Activated T-cell treated with anti-CD3 and anti-CD28 coated beads for 4 hours (primary cell): ENCODE data around the gene CAPN5.

Source experiments
- DNase-seq: peaks from one replicate; pipeline ENCODE4 v3.0.0-alpha.2; 2020

CAPN5 gene

DNA sequence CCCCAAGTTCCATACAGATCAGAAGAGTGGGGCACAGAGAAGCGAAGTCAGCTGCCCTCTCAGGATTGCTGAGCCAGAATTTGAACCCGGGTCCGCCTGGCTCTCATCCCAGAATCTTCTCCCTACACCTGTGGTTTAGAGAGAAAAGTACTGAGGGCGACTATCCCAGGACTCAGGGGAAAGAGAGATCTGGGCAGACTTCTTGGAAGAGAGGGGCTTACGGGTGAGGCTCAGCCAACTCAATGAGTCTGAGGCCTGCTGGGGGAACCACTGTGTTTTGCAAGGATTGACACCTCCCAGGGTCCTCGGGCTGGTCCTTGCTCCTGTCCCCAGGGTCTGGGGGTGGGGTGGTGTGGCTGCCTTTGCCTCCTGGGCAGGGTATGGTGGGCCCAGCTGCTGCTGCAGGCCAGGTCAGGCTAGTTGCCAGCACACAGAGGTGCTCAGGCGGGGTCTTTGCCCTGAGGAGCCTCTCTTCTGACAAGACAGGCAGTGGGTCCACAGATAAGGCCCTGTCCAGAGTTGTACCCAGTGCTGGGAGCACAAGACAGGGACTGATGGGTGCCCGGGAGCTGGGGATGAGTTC lies 1.2 kb downstream of the CAPN5 start:
- DNase-seq = no peak

DNA sequence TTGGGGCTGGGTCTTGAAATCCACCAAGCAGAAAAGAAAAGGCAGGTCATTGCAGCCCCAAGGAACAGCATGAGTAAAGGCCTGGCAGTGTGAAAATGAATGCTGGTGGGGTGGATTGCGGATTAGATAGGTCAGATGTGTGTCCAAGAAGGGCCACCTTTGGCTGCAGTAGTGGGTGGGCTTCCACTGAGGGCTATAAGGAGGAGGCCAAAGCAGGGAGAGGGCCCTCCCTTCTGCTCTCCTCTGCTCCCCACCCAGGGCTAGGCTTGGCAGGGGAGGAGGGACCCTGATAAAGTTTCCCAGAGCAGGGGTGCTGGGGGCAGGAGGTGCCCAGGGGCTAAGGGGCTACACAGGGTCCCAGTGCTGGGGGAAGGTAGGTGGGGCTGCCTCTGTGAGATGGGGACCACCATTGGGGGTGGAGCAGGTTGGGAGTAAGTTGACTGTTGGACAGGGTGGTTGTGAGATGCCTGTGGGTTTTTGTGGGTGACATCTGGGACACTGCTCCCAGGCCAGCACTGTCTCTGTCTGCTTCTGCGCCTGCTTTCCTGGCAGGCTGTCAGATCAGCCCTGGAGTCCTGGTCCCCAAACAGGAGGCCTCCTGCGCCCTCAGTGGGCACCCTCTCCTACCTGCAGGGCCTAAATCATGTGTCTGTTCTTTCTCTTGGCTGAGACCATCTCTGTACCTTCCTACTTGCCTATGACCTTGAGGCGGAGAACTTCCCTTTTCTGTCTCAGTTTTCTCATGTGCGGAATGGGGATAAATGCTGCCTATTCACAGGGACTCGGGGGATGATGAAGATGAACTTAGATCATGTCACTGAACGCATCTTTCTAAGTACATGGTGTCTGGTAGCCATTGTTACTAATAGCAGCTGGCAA lies 1.9 kb downstream of the CAPN5 start:
- DNase-seq = no peak

DNA sequence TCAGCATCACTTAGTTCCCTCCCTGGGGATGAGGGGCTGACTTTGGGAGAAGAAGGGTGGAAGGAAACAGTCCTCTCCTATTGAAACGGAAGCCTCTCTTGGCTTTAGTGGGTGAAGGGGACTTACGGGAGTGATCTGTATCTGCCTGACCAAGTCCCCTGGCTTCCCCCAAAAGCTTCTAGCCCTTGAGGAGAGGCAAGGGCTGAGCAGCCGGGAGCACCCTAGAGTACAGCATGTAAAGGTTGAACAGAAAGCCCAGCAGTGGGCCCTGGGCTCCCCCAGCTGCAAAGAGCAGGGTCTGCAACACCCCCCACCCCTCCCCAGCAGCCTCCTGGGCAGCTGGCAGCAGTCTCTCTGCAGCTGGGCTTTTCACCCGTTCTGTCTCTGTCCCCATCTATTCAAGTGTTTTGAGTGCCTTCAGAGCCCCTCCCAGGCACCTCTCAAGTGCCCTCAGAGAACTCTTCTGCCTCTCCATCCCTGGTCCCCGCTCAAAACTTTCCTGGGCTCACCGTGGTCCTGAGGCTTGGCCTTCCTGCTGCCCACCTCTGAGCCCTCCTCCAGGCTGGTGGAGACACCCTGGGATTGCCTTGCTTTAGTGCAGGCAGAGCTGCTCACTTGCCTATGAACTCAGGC lies 2.7 kb downstream of the CAPN5 start:
- no peak for DNase-seq

DNA sequence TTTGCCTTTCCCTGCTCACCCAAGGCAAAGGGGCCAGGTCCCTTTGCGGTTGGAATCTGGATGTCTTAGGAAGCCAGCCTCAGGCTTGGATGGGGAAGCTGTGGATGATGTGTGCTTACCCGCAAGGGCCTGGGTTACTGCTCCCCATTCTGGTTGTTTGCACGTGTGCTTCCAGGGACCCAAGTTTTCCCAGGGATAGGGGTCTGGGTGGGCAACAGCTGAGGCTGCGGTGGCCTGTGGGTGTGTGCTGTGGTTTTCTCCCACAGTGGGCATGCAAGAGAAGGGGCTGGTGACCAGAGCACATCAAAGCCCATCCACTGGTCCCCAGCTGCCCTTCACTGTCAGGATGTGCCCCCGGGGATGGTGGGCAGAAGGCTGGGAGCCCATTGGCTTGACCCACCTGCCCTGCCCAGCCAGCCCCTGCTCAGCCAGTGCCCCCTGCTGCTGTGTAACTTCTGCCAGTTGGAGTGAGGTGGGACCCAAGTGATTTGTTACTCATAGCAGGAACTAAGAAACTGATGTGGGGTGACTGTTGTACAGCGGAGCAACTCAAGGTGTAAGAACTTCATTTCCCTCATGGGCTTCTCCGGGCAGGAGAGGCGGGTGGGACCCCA lies 3.3 kb downstream of the CAPN5 start:
- no peak for DNase-seq

DNA sequence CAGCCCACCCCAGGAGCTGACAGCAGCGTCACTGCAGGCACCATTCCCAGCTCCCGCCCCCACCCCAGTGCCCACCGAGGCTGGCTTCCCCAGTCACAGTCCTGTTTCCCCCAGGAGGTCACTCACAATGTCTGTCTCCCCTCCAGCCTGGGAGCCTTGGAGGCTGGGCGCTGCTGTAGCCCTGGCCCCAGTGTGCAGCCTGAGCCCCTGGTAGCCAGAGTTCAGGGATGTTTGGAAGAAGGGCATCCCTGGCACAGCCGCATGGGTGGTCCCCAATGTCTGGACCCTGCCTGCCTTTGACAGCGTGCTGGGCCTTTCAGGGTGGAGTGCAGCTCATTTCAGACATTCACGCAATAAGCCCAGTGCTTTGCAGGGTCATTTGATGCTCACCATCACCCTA lies 4.3 kb downstream of the CAPN5 start:
- DNase-seq = no peak

DNA sequence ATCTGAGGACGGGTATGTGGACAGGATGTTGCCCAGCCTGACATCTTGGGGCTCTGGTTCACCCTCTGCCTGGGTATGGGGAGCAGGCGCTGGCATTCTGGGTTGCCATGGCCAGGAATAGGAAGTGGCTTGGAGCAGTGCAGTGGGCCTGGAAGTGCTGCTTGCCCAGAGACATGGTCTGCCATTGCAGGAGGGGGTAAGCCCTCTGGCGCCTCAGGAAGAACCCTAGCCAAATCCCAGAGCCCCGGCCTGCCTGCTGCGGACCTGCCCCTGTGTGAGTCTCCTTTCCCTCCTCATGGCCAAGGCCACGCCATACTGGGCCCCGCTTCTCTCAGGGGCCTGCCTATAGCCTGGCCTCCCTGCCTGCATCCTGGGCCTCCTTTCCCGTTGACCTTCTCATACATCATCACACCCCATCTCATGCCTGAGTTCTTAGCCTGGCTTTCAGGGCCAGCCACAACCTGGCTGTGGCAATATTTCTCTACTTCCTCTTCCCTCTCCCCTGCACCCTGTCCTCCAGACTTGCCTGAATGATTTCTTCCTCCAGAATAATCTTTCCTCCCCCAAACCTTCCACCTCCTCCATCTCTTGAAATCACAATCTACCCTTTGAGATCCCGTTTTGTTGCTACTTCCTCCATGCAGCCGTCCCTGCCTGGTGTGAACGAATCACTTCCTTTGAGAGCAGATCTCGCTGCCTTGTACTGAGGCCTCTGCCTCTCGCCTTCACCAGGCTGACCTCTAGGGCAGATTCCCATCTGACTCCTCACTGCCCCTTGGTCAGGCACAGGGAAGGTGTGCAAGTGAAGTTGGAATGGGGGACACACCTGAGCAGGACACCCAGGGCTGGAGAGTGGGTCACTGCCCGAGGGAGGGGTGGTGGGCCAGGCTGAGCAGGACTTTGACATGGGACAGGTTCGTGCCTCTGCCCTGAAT lies 5.2 kb downstream of the CAPN5 start:
- DNase-seq = no peak

DNA sequence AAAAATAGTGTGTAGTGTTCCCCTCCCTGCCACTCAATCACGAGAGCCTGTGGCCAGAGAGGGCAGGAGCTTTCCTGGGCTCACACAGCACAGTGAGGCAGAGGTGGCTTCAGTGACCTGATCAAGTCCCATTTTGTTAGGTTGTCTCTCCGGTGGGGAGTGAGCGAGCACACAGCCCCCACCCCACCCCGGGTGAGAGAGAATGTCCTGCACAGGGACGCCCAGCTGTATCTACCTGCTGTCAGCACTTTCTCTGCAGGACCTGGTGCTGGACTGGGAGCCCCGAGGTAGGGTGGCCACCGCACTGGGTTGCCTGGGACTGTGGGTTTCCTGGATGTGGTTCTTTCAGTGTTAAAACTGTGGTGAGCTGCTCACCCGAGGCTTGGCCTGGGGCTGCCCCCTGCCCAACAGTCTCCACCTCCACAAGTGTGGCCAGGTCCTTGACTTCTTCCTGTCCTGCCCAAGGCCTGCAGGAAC lies 6.1 kb downstream of the CAPN5 start:
- DNase-seq = no peak

DNA sequence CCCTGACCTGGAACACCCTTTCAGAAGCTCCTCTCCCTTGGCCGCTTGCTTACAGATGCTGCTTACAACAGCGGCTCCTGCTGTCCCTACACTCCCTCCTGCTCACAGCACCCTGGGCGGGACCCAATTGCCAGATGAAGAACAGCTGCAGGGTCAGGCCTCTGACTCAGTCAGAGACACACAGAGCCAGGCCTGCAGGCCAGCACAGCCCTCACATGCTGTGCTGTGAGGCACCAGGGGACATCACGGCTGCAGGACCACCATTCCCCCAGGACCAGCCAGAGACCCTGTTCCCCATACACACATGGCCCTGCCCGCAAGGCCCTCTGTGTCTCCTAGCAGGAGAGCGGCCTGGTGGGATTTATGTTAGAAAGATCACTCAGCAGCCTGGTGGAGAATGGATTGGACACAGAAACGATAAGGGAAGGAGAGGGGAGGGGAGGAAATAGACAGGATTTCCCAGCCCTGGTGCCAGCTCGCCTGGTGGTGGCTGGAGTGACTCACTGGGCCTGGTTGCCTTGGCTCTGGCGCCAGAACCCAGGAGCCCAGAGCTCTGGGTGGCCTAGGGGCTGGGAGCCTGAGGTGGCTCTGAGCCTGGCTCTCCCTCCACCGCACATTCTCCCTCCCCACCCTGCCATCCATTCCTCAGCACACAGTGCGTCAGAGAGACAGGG lies 6.7 kb downstream of the CAPN5 start:
- no peak for DNase-seq

DNA sequence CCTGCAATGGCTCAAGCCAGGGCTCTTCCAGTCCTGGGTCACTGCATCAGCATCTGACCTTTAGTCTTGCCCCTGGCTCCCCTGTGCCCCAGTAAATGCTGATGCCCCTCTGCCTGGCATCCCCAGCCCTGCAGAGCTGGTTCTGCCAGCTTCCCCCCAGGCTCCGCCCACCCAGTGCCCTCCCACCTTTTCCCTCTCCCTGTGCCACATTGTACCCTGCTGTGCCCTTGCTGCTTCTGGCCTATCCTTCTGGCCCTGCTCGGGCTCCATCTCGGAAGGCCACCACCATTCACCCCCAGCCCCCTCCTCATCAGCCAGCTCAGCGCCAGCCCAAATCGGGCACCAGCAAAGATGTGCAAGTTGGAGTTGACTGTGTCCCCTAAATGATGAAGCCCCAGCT lies 7.4 kb downstream of the CAPN5 start:
- no peak for DNase-seq

DNA sequence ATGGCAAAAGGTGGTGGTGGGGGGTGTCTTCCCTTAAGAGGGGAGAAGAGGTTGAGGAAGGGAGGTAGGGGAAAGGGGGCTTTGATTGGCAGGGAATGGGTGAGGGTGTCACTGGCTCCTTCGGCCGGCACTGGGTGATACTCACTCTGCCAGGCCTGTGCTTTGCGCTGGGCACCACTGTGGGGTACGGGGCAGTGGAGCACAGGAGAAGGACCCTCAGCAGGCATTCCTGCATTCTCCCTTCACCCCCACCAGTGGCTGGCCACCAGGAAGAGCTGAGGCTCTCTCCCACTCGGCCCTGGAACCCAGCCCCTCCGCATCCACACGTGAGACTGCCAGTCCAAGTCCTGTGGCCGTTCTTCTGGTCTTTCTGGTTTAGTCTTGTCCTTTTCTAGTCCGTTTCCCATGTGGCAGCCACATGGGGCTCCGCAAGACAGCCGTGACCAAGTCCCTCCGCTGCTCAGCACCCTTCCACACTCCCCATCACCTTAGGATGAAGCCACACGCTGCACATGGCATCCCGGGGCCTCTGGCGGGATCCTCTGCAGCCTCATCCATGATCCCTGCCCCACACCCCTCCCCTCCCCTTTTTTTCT lies 8.0 kb downstream of the CAPN5 start:
- DNase-seq = no peak

DNA sequence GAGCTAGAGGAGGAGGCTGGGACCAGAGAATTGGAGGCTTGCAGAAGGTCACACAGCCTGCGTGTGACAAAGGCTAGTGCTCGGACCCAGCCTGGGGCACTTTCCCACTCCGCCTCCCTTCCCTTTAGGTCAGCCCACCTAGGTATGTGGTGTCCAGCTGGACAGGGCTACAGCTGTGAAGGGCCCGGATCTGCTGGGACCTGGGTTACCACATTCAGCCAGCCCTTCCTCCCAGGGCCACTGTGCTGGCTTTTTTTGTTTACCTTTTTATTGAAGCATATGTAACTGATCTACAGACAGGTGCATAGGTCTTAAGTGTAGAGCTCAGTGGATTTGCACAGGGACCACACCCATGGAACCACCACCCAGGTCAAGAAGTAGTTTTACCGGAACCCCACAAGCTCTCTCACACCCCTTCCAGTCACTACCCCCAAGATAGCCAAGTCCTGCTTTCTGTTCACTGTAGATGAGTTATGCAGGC lies 8.7 kb downstream of the CAPN5 start:
- DNase-seq = no peak

DNA sequence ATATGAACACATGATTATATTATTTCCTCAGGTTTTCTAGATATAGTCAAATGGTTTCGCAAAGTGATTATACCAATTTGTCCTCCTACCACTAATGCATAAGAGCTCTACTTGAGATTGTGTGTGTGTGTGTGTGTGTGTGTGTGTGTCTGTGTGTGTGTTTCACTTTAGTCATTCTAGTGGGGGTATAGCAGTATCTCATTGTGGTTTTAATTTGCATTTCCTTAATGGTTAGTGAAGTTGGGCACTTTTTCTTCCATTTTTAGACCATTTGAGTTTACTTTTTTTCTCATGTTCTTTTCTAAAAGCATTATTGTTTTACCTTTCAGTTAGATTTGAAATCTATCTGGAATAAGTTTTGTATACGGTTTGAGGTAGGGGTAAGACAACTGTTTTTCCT lies 12.9 kb downstream of the CAPN5 start:
- no peak for DNase-seq

DNA sequence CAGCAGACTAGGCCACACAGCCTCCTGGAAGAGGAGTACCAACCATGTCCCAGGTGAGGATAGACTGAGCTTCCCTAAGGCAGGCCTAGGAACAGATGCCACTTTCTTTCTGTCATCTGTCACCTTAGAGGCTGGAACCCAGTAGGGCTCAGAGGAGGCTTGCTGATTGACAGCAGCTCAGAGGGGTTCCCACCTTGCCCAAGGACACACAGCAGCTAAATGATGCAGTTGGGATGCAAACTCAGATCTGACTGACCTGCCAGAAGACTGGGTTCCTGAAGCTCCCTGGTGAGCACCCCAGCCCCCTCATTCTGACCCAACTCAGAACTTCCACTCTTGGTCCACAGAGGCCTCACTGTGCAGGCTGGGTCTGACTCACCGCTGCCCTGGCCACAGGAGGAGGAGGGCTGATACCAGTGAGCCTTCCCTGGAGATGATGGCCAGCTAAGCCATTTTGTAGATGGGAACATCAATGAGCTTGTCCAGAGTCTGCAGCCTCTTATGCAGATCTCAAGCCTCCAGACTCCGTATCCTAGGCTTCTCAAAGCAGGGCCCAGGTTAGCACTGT lies 14.0 kb downstream of the CAPN5 start:
- DNase-seq = no peak

DNA sequence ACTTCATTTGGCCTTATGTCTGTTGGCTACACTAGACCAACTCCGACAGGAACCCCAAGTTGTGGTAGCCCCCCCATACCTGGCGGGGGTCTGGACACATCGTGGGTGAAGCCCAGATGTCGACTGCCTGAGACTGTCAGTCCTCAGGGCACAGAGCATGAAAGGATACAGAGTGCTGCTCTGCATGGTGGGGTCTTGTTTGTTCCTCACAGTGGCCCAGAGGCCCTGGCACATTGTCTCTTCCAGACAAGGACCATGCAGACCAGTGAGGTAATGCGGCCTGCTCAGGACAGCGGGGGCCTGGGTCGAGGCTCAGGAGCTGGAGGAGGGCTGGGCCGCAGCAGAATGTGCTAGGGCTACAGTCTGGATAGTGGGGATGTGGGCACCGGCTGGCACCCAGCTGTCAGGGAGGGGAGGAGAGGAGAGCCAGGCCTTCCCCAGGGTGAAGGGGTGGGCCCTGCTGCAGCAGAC lies 14.6 kb downstream of the CAPN5 start:
- no peak for DNase-seq

DNA sequence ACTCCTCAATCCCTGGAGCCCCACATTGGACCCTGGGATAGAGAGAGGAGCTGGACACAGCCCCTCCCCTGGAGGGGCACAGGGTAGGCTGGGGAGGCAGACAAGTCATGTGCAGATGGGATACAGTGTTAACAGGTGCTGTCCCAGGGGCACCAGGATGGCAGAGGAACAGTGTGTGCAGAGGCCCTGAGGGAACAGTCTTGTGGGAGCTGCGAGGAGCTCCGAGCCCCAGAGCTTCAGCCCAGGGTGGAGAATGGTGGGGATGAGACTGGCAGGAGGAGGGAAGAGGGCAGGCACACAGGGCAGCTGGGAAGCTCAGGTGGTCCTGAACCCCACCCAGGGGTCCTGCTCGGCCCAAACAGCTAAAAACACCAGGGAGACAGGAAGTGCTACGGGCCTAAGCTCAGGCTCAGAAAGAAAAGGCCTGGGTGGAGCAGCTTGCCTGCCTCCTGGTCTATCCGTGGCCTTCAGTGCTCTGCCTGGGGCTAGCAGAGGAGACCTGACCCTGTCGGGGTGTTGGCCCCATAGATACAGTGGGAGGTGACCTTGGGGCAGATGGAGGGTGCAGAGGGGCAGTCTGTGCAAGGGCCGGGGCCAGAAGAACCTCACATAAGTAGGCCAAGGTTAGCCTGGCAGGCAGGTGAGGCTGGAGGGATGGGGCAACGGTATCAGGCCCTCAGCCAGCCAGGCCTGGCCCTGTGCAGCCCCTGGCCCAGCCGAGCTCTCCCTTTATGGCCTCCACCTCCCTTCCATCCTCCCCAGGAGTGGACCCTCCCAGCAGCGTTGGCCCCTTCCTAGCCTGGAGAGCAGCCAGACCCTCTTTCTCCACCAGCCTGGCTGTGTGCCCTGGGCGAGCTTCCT lies 15.4 kb downstream of the CAPN5 start:
- DNase-seq = no peak

DNA sequence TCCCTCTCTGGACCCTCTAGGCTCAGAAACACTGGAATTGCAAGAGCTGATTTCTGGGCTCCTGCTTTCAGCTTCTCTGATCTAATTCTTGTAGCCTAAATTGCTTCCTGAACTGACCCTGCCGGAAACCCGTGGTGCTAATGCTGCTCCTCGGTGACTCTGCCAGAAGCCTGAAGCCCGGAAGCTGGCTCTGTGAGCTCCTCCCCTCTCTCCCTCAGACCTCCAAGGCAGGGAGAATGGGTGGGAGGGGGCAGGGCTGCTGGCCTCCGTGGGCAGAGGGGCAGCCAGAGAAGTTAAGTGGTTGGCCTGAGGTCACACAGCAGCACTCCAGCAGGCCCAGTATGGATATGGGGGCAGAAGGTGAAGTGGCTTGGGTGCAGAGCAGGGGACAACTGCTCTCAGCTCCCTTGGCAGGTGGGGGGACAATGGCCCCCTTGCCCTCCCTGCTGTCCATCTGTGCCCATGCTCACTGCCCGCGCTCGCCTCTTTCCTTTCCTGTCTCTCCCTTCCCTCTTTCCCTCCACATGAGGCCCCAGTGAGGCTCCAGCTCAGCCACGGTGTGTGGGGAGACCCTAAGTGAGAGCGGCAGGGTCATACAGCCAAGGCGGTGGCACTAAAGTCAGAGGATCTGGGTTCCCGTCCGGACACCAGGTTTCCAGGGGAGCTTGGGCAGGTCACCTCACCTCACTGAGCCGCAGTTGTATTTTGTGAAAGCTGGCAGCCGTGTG lies 16.2 kb downstream of the CAPN5 start:
- DNase-seq = no peak

DNA sequence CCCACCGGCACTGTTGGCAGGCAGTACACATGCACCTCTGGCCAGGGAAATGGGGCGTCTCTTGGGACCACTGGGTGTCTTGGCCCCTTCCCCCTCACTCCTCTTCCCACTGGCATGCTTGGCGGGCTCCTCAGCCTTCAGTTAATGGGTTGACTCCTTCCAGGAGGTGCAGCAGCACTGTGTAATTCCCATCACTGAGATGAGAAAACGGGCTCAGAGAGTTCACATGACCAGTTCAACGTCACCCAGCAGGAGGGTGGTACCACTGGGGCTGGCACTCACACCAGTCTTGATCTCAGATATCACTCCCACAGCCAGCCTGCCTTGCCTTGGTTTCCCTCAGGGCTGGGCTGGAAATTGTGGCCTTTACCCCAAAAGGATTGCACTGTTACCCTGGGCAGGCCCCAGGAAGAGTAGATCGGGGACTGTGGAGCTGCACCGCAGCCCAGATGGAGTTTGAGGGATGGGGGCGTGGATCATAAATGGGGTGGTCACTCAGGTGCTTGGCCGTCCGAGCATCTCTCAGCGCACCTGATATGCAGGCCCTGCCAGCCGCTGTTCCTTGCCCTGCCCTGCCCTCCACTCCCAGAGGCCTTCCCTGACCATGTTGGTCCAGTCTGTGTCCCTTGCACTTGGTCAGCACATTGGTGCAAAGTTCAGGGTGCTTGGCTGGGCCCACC lies 16.9 kb downstream of the CAPN5 start:
- no peak for DNase-seq

DNA sequence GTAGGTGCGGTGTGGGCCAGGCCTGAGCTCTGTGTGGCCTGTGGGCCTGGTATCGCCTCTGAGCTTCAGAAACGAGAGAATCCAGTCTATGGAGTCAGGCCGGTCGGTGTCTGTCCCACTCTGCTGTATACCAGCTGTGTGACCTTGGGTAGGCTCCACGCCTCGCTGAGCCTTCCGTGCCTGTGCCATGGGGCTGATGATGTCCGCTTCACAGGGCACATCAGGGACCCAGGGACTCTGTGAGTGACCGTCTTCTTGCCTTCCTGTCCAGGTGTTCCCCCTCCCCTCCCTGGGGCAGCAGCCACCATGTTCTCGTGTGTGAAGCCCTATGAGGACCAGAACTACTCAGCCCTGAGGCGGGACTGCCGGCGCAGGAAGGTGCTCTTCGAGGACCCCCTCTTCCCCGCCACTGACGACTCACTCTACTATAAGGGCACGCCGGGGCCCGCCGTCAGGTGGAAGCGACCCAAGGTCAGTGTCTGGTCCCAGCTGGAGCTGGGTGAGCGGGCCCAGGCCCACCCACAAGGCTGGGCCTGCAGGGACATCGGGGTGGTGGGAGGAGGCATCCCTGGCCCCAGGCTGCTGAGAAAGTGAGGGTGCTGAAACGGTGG lies 17.9 kb downstream of the CAPN5 start:
- DNase-seq = no peak
